HG03060 (cell line): ENCODE data around the gene CCND2.

Source experiments
- ATAC-seq: cut with Tn5 transposase; IDR thresholded peaks from one replicate; pipeline ENCODE4 v1.9.1; 2021; ENCODE audit warnings: low read depth, moderate number of reproducible peaks; ENCODE audit not compliant: unreplicated experiment

Gene CCND2

DNA sequence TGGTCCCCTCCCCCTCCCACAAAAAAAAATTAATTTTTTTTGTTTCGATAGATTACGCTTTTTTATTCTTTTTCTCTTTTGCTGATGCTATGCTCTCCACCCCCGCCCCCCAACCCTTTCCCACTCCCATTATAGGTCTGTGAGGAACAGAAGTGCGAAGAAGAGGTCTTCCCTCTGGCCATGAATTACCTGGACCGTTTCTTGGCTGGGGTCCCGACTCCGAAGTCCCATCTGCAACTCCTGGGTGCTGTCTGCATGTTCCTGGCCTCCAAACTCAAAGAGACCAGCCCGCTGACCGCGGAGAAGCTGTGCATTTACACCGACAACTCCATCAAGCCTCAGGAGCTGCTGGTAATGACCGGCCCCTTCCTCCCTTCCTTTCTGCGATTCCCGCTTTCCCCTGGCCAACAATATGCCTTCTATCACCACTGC, 2.3 kb downstream of the CCND2 start:
- ATAC-seq, result no peak

GRCh38 chr12:4276524-4277204, 3.1 kb downstream of the CCND2 start:
- peak; percentile 36 for ATAC-seq

GRCh38 chr12:4277205-4277543, 3.6 kb downstream of the CCND2 start:
- ATAC-seq, result no peak

- ATAC-seq, result no peak
Observed at GRCh38 chr12:4277857-4278256, 4.3 kb downstream of the CCND2 start.

DNA sequence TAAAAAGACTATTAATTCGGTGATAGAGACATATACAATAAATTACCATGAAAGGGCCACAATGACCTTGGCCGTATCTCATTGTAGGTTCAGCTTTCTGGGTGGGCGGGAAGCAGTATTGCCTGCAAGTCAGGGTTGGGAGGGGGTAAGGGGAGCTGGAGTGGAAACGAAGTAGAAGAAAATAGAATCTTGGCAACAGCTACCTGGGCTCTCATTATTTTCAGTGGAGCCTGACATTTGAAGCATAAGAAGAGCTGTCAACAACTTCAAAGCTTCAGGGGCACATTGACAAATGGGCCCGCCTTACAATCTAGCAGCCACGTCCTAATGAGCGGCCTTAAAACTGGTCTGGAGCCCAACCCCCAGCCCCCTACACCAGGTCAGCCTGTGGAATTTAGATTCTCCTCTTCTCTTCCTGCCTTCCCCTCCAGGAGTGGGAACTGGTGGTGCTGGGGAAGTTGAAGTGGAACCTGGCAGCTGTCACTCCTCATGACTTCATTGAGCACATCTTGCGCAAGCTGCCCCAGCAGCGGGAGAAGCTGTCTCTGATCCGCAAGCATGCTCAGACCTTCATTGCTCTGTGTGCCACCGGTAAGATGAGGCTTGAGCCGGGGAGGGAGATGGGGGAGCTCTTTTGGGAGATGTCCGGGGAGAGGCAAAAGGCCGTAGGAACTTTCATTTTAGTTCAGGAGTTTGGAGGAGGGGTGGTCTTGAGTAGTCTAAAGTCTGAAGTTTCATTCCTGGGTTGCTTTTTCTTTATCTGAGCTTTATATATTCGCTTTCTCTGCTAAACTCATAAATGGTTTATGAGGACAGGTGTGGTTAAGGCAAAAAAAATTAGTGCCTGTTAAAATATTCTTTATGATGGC, 5.0 kb downstream of the CCND2 start:
- ATAC-seq, result no peak

DNA sequence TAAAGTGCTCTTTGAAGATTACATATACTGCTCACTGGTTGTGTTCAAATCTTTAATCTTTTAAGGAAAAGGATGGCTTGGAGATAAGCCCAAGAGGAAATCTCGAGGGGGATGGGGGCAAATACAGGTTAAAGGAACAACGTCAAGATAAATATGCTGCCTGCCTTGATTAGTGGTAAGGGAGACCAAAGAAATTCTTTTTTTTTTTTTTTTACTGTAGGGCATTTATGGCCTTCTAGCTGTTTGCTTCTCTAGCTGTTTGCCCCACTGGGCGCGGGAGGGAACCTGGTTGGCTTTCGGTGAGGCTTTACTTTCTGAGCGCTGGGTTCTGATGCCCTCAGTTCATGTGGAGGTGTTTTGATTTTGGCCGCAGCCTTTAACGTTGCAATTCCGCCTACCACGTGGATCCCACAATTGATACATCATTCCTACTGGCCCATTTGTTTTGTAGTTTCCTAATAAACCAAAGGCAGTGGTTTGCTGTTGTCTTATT, 5.7 kb downstream of the CCND2 start:
- ATAC-seq, result no peak

DNA sequence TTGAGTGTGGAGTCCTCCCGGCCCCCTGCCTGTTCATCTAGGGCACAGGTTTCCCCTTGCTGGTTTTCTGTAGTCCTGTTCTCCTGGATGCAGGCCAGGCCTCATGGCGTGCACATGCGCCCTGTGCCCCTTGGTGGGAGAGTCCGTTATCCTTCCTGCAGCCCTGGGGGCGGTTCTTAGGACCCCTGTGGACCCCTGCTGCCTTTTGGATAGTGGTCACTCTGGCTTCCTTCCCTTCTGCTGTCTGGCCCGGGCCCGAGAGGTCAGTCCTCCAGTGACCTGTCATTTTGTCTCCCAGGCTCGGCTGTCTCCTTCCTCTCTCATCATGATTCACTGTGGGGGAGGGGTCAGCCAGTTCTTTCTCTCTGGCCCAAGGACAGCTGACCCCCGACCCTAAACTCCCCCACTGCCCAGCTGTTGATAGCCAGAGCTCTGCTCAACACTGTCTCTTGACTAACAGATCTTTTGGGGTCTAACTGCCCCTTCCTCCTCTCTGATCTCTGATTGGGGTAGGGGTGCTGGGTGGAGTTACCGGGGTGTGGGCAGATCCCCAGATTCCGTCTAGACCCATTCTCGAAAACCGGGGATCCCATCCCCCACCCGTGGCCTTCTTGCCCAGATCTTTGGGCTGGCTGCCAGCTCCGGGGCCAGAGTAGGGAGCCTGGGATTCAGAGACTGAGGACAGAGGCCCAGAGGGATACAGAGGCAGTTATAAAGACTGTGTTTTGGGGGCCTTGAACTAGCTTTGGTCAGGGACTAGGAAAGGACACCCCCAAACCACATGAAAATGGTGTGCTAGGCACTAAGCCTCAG, 7.0 kb downstream of the CCND2 start:
- no peak for ATAC-seq

DNA sequence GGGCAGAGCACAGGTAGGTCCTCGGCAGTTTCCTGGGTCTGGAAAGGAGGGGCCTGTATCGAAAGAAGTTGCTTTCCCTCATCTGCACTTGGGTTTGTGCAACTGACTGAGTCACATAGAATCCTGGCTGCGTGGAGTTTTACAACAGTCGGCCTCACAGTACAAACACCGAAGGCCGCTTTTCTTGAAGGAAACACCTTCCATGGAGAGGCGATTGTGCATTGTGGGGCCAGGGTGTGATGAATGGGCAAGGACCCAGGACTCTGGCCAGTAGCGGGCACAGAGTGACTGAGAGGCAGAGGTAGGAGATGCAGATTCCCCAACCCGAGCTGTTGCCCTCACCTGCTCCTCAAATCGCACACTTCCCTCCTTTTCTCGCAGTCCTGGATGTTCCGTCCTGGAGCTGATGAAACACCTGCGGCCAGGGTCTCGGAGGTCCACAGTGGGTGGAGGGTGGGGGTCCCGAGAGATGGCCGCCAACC, 7.7 kb downstream of the CCND2 start:
- ATAC-seq, result no peak

- no peak for ATAC-seq
Observed at GRCh38 chr12:4282103-4282891, 8.7 kb downstream of the CCND2 start.

DNA sequence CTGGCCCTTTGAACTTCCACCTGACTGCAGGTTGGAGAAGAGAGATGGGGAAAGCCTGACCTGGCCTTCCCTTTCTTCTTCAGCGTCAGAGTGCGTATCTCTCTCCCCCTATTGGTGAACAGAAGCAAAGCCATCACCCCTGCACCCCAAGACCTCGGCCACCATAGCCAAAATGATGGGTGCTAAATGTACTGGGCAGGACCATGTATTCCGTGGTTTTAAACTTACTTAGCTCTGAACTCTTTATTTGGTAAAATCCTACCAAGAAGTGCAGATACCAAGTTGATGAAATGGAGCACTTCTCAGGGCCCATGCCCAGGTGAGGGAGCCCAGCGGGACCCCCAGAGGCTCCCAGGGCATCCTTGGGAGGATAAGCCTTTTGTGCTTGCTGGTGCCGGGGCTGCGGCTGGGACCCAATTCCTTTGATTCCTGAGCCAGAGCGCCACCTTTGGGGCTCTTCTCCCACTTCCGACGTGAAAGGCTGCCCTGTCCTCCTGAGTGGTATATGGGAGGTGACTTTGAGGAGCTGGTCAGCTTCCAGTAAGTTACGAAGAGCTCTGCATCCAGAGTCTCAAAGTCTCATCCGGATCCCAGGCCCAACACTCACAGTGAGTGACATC, 9.4 kb downstream of the CCND2 start:
- no peak for ATAC-seq

- ATAC-seq, result no peak
Observed at GRCh38 chr12:4283512-4284255, 10.1 kb downstream of the CCND2 start.

DNA sequence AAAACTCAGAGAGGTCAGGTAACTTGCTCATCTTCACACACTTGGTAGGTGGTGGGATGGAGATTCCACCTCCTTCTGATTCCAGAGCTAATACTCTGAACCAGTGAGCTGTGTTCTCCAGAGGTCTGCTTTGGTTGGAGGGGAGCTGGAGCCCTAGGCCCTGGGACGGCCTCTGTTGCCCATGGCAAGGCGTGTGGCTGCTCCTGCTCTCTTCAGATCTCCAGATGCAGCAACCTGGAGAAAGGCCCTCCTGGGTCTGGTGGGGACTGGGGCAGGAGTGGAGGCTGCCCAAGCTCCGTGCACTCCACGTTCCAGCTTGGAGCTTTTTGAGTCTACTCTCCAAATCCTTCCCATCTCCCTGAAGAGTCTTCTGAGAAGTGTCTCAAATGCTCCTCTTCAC, 10.7 kb downstream of the CCND2 start:
- no peak for ATAC-seq

DNA sequence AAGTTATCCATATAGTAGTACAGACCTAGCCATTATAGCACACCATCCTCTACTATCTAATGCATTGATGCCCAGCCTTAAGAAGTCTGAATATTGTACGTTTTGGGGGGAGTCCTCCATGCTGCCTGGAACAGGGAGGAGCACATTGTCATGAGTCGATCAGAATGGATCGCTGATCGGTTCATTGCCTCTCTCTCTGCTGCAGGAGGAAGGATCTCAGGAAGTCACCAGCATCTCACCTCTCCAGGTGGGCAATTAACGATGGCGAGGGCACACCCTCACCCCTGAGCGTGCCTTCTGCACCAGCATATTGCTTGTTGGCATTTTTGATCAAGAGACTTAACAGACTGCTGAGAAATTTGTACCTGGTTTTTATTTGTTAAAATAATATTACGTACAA, 11.5 kb downstream of the CCND2 start:
- no peak for ATAC-seq

DNA sequence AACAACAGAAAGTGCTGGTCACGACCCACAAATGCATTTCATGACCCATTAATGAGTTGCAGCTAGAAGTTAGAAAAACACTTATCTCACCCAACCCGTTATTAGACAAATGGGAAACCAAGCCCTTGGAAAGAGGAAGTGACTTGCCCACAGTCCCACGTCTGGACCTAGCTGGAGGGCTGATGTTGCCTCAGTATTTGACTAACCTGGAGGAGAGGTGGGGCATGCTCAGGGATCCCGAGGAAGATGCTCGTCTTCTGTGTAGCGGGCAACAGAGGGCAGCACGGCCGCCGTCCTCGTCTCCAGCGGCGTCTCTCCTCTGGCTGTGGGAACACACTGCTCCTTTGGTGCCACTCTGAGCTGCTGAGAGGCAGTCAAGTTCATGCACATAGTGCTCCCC, 12.7 kb downstream of the CCND2 start:
- no peak for ATAC-seq

DNA sequence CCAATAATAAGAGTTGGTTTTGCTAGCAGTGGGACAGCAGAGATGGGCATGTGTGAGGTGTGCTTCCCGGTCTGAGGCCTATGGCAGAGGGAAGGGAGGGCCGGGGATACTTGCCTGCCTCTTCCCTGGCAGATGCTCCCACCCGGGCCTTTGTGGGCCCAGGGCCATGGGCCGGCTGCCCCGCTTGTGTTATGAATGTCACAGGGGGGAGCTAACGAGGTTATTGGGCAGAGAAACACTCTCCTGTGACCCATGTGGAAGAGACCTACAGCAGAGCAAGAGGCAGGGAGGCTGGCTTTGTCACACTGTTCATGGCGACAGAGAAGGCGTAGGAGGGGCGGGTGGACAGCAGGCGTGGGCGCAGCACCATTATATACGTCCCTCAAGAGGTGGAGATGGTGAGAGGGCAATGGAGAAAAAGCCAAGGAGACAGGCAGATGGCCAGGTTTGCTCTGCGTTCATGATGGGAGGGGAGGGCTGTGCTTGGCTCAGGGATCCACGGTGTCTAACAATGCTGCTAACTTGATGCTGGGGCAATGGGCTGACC, 13.3 kb downstream of the CCND2 start:
- no peak for ATAC-seq

- ATAC-seq, result no peak
Observed at GRCh38 chr12:4287325-4288211, 14.0 kb downstream of the CCND2 start.

- no peak for ATAC-seq
Observed at GRCh38 chr12:4288296-4289131, 15.0 kb downstream of the CCND2 start.
